Activated T-helper 9 cell treated with anti-CD3 and anti-CD28 coated beads, Interleukin-2, amount 50 U/mL, for 16 hours (primary cell): Measurements from ENCODE around the gene RMDN2.

ENCODE experiments used
- DNase-seq: peaks from one replicate; pipeline ENCODE4 v3.0.0-alpha.2; 2020; ENCODE audit warnings: low read depth

The RMDN2 gene

DNA sequence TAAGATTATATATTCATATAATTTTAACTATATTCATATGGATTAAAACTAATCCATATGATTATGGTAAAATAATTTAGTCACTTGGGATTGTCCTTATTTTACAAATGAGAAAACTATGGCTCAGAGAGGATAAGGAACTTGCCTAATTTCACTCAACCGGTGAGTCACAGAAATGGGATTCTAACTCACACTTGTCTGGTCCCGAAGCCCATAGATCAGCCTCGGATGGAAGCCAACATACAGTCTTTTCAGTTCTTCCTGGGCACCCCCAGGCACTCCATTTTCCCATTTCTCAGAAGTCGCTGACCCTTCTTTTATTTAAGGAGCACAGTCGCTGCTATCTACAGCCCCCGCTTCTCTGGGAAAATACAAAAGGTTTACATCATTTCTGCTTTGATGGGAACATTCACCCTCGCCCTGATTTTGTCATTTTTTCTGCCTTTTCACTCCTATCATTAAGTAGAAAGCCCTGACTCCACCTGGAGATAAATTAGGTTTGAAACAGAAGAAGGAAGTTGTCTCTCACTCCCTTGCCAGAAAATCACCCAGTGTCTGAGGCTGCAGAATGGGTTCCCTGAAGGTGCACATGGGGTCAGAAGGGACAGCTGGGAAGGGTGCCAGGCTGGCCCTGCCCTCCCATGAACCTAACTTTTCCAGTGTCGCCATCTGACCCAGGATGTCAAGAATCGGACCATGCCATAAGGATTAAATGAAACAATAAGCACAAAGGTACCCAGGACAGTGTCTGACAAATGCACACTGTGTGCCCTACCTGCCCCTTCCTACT is 114.2 kb downstream of the RMDN2 start:
- no peak for DNase-seq

GRCh38 chr2:38045811-38046210 is 120.7 kb downstream of the RMDN2 start:
- DNase-seq, result no peak

GRCh38 chr2:38056216-38056615 is 131.1 kb downstream of the RMDN2 start:
- DNase-seq, result no peak

- no peak for DNase-seq
Observed at GRCh38 chr2:38057651-38058410, 132.7 kb downstream of the RMDN2 start.

DNA sequence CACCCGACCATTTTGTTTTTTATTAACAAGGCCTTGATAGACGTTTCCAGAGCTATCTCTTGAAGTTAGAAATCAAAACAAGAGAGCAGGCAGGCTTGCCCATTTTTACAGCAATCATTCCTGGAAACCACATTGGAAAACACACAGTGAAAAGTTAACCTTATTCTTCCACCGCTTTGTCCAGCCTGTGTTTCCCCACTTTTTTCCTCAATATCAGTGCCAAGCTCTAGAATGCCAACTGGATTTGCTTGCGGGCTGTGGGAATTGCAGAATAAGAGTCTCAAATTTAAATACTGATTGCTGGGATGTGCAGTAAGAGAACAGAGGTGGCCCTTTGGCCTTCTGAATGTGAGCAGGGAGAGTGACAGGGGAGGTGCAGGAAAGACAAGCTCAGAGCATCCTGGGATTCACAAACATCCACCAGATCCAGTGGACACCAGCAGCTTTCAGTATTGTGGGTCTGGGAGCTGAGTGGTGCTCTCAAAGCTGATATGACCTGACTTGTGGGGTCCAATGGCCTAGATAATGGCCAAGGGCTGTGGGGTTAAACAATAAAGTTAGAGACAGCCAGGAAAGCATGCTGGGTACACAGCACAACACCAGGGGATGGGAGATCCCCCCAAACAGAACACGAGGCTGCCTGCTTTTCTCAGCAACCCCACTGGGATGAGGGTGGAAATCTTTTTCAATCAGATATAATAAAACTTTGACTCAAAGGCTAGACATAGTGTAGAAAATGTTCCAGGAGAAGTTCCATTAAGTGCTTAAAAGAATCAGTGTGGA is 135.3 kb downstream of the RMDN2 start:
- no peak for DNase-seq

DNA sequence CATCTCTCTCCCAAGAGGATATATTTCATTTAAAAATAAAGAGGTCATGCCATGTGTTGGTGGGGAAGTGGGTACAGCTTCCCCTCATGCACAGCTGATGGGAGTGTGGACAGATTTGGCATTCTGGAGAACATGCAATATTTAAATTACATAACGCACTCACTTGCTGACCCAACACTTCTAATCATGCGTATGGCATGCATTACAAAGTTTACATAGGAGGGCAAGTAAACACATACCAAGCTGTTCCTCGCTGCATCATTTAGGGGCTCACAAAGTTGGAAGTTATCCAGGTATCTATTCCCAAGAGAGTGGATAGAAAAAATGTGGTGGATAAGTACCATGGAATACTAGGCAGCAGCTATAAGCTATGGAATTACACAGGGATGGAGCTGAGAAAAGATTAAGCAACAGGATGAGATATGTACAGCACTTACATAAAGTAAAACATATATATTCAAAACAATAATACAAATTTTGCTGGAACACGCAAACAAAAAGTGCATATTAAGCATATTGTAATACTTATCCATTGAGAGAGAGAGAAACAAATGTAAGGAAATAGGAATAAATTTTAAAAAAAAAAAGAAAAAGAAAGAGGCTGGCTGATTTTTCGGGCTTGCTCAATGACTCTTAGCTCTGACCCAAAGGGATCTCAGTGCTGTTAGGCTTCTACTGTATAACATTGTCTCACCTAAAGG is 139.9 kb downstream of the RMDN2 start:
- no peak for DNase-seq

- DNase-seq, result no peak
Observed at GRCh38 chr2:38065502-38066135, 140.5 kb downstream of the RMDN2 start.

GRCh38 chr2:38066421-38067115 is 141.5 kb downstream of the RMDN2 start:
- no peak for DNase-seq
